ENCODE results near the gene FCAMR. TPM values are rescaled to one million over a fixed set of nuclear protein-coding genes. Genes with fewer than 3 reads are reported as not detected.

Gene FCAMR
- total RNA-seq, 2 donors from 2014 or later = not detected

- H3K27ac ChIP-seq = no peak overlapping the region
- H3K36me3 ChIP-seq = no peaks in the 10 kb centered on the region
- H3K27me3 ChIP-seq (replicated peaks; ENCODE audit: insufficient read depth) = peaks cover 13% of the 10 kb centered on the region
- no peak for ATAC-seq (ENCODE audit: insufficient number of reproducible peaks, low FRiP score, low read depth)
- H3K4me1 ChIP-seq (ENCODE audit: control insufficient read depth in 1 of 2, low read depth in 2 of 2) = peaks cover 9 to 14% of the 10 kb centered on the region in 2 donors
- peak overlapping the region; percentile 71 for H3K4me3 ChIP-seq
- H3K9me3 ChIP-seq = no peaks in the 10 kb centered on the region
- TF ChIP-seq CTCF (IDR thresholded peaks at IDR 0.05) = no peak
- DNase-seq (ENCODE audit: low spot score) = no peak
These were observed 60.9 kb downstream of the FCAMR start for GRCh38 chr1:206909161-206909882.

GRCh38 chr1:206908038-206908437 is 62.2 kb downstream of the FCAMR start:
- H3K4me1 ChIP-seq (ENCODE audit: control insufficient read depth in 1 of 2, low read depth in 2 of 2) = peaks cover 9 to 14% of the 10 kb centered on the region in 2 donors
- no peak for ATAC-seq (ENCODE audit: insufficient number of reproducible peaks, low FRiP score, low read depth)
- H3K9me3 ChIP-seq = no peaks in the 10 kb centered on the region
- peaks cover 12% of the 10 kb centered on the region for H3K27me3 ChIP-seq (replicated peaks; ENCODE audit: insufficient read depth)
- DNase-seq (ENCODE audit: low spot score) = no peak
- H3K27ac ChIP-seq = no peak overlapping the region
- no peak overlapping the region for H3K4me3 ChIP-seq
- H3K36me3 ChIP-seq = no peaks in the 10 kb centered on the region
- no peak for TF ChIP-seq CTCF (IDR thresholded peaks at IDR 0.05)

Other genes with a start within 250 kb of the FCAMR start
- not detected for gene IL19, start 199.7 kb downstream of the FCAMR start, total RNA-seq
- gene IL10, start 198.0 kb downstream of the FCAMR start, total RNA-seq = 10 to 100 TPM; 19.8 to 40.9 TPM
- not detected for gene IL20, start 104.8 kb downstream of the FCAMR start, total RNA-seq
- gene IL24, start 73.0 kb downstream of the FCAMR start, total RNA-seq = not detected
- 1 to 10 TPM in 1 of 2 donors, not detected in 1; 5.4 TPM for gene FCMR, start 48.5 kb downstream of the FCAMR start, total RNA-seq
- gene PIGR, start 24.0 kb downstream of the FCAMR start, total RNA-seq = 1 to 10 TPM in 1 of 2 donors, not detected in 1; 7.7 TPM
- gene C1orf116, start 62.3 kb upstream of the FCAMR start, total RNA-seq = 1 to 10 TPM in 1 of 2 donors, under 1 TPM in 1; 0.14 to 1.3 TPM
- 1 to 10 TPM; 3.8 to 8.4 TPM for gene YOD1, start 80.7 kb upstream of the FCAMR start, total RNA-seq
- 1 to 10 TPM; 6.4 to 8.5 TPM for gene PFKFB2, start 82.8 kb upstream of the FCAMR start, total RNA-seq
- gene C4BPB, start 118.4 kb upstream of the FCAMR start, total RNA-seq = 1 to 10 TPM in 1 of 2 donors, under 1 TPM in 1; 0.54 to 3.7 TPM
- gene C4BPA, start 133.8 kb upstream of the FCAMR start, total RNA-seq = under 1 TPM in 1 of 2 donors, not detected in 1; 0.71 TPM